ENCODE results near the gene PARD3.

DNA sequence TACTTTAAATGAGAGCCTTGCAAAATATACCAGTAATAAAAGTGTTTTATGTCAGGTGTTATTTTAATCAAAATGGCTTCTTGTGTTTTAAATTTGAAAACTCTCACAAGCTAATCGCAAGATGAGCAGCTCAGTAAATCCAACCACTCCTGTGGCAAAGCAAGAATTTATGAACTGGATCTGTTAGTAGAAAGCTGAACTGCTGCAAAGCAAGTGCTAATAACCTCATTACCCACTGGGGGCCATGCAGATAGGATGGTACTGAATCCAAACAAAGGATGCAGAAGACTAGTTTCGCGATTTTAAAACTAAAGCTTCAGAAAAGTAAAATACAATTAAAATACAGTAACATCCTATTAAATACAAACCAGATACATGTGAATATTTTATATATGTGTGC lies 468.0 kb downstream of the PARD3 start:
- TF ChIP-seq, protein P1, sequence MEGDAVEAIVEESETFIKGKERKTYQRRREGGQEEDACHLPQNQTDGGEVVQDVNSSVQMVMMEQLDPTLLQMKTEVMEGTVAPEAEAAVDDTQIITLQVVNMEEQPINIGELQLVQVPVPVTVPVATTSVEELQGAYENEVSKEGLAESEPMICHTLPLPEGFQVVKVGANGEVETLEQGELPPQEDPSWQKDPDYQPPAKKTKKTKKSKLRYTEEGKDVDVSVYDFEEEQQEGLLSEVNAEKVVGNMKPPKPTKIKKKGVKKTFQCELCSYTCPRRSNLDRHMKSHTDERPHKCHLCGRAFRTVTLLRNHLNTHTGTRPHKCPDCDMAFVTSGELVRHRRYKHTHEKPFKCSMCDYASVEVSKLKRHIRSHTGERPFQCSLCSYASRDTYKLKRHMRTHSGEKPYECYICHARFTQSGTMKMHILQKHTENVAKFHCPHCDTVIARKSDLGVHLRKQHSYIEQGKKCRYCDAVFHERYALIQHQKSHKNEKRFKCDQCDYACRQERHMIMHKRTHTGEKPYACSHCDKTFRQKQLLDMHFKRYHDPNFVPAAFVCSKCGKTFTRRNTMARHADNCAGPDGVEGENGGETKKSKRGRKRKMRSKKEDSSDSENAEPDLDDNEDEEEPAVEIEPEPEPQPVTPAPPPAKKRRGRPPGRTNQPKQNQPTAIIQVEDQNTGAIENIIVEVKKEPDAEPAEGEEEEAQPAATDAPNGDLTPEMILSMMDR (conservative IDR thresholded peaks at IDR 0.05 in 1 of 2, IDR thresholded peaks at IDR 0.05 in 1 of 2; ENCODE audit: low read depth in 1 of 2, low read length in 2 of 2) = no peak
- TF ChIP-seq EZH2 (IDR thresholded peaks at IDR 0.05; ENCODE audit: low read length, missing control alignments) = no peak

All from fibroblast of lung (primary cell).